ENCODE measurements around the gene TARDBP.
"Not testable (repeated sequence)": the region's sequence is repeated elsewhere in the genome, so short reads cannot be mapped to it uniquely, and the experiment has no call there.

Gene TARDBP

GRCh38 chr1:11044086-11044848 is 31.8 kb downstream of the TARDBP start:
- DNase-seq, result no peak

- DNase-seq, result no peak
These were observed 32.5 kb downstream of the TARDBP start for GRCh38 chr1:11044849-11045427.

GRCh38 chr1:11045428-11046269 is 33.2 kb downstream of the TARDBP start:
- DNase-seq, result no peak

- no peak for DNase-seq
These were observed 33.8 kb downstream of the TARDBP start for GRCh38 chr1:11046270-11046566.

- DNase-seq, result no peak
These were observed 34.3 kb downstream of the TARDBP start, which contains the start of gene MASP2 for GRCh38 chr1:11046625-11047365. Gene MASP2 (minus strand): TSS chr1:11047239. CDS start chr1:11047207, 32 bp downstream.

GRCh38 chr1:11051121-11051520 is 38.7 kb downstream of the TARDBP start:
- not testable (repeated sequence) for DNase-seq

- DNase-seq, result no peak
These were observed 39.5 kb downstream of the TARDBP start for GRCh38 chr1:11051781-11052511.

GRCh38 chr1:11052839-11053757 is 40.6 kb downstream of the TARDBP start:
- DNase-seq, result no peak

- DNase-seq, result no peak
These were observed 41.3 kb downstream of the TARDBP start for GRCh38 chr1:11053758-11054137.

- no peak for DNase-seq
These were observed 41.7 kb downstream of the TARDBP start for GRCh38 chr1:11054181-11054580.

GRCh38 chr1:11054666-11055065 is 42.2 kb downstream of the TARDBP start:
- DNase-seq, result no peak

- no peak for DNase-seq
These were observed 43.2 kb downstream of the TARDBP start for GRCh38 chr1:11055676-11056075.

GRCh38 chr1:11056504-11056903 is 44.0 kb downstream of the TARDBP start:
- DNase-seq, result no peak

- no peak for DNase-seq
These were observed 45.0 kb downstream of the TARDBP start for GRCh38 chr1:11057477-11057876.

GRCh38 chr1:11058026-11058425 is 45.6 kb downstream of the TARDBP start:
- no peak for DNase-seq

- DNase-seq, result no peak
These were observed 46.2 kb downstream of the TARDBP start for GRCh38 chr1:11058595-11059154.

GRCh38 chr1:11059155-11059967 is 46.9 kb downstream of the TARDBP start:
- peak; percentile 48 for DNase-seq

- peak; percentile 95 for DNase-seq
These were observed 47.7 kb downstream of the TARDBP start, which contains the start of gene SRM for GRCh38 chr1:11059968-11060830. Gene SRM (minus strand): TSS chr1:11060018. CDS start chr1:11059943, 75 bp downstream.
